MM.1S (cell line): ENCODE data around the gene SLC6A3.
"Not testable (repeated sequence)": the region's sequence is repeated elsewhere in the genome, so short reads cannot be mapped to it uniquely, and the experiment has no call there.

ENCODE experiments used
- DNase-seq: peaks from one replicate; pipeline ENCODE4 v3.0.0-alpha.2; 2015
- H2AFZ ChIP-seq: fragments of 300-600 bp; sonication (generic); 2 replicates; pipeline ENCODE4 v1.6.0; 2016; ENCODE audit warnings: antibody characterized with exemption, low read length
- H3F3A ChIP-seq: fragments of 300-600 bp; sonication (generic); 2 replicates; pipeline ENCODE4 v1.6.1; 2016; ENCODE audit warnings: mild to moderate bottlenecking, antibody characterized with exemption, low read length, moderate library complexity, mixed read lengths; ENCODE audit not compliant: insufficient read depth
- H3K27ac ChIP-seq: fragments of 300-600 bp; sonication (generic); 2 replicates; pipeline ENCODE4 v1.5.1; 2016; ENCODE audit warnings: mild to moderate bottlenecking, low read length
- H3K27me3 ChIP-seq: fragments of 300-600 bp; sonication (generic); replicated peaks from 2 replicates; pipeline ENCODE4 v1.6.0; 2016; ENCODE audit warnings: low read length; ENCODE audit not compliant: insufficient read depth
- H3K36me3 ChIP-seq: fragments of 300-600 bp; sonication (generic); replicated peaks from 2 replicates; pipeline ENCODE4 v1.6.1; 2016; ENCODE audit warnings: mild to moderate bottlenecking, low read length, mixed read lengths; ENCODE audit not compliant: insufficient read depth
- H3K4me1 ChIP-seq: fragments of 300-600 bp; sonication (generic); 2 replicates; pipeline ENCODE4 v1.6.1; 2016; ENCODE audit warnings: low read length, mixed read lengths
- H3K4me2 ChIP-seq: fragments of 300-600 bp; sonication (generic); 2 replicates; pipeline ENCODE4 v1.6.0; 2016; ENCODE audit warnings: low read depth, low read length
- H3K4me3 ChIP-seq: fragments of 300-600 bp; sonication (generic); 2 replicates; pipeline ENCODE4 v1.5.1; 2016; ENCODE audit warnings: low read length, mixed read lengths
- H3K79me2 ChIP-seq: fragments of 300-600 bp; sonication (generic); 2 replicates; pipeline ENCODE4 v1.6.1; 2016; ENCODE audit warnings: mixed run types, low read length, mixed read lengths
- H3K9ac ChIP-seq: fragments of 300-600 bp; sonication (generic); 2 replicates; pipeline ENCODE4 v1.6.1; 2016; ENCODE audit warnings: low read length, mixed read lengths
- H3K9me2 ChIP-seq: fragments of 300-600 bp; sonication (generic); replicated peaks from 2 replicates; pipeline ENCODE4 v1.6.1; 2016; ENCODE audit warnings: mild to moderate bottlenecking, low read length, mixed read lengths; ENCODE audit not compliant: insufficient read depth
- H3K9me3 ChIP-seq: fragments of 300-600 bp; sonication (generic); replicated peaks from 2 replicates; pipeline ENCODE4 v1.6.1; 2016; ENCODE audit warnings: mild to moderate bottlenecking, low read length, mixed read lengths; ENCODE audit not compliant: insufficient read depth
- H4K20me1 ChIP-seq: fragments of 300-600 bp; sonication (generic); 2 replicates; pipeline ENCODE4 v1.6.1; 2016; ENCODE audit warnings: mild to moderate bottlenecking, low read length, moderate library complexity, mixed read lengths; ENCODE audit not compliant: insufficient read depth
- EZH2 ChIP-seq: fragments of 300-600 bp; sonication (generic); optimal IDR thresholded peaks from 2 replicates; pipeline ENCODE3; 2017; ENCODE audit warnings: low read depth, mild to moderate bottlenecking, antibody characterized with exemption, low read length, mixed read lengths
- EZH2phosphoT487 ChIP-seq: fragments of 300-600 bp; sonication (generic); IDR thresholded peaks from 2 replicates; pipeline ENCODE4 v1.6.1; 2018; ENCODE audit warnings: antibody characterized with exemption, low read length
- TF ChIP-seq, protein P1 (sequence below): fragments of 300-600 bp; sonication (generic); IDR thresholded peaks from 2 replicates; pipeline ENCODE4 v1.5.1; 2016; ENCODE audit warnings: antibody characterized with exemption, low read length, mixed read lengths

The SLC6A3 gene

DNA sequence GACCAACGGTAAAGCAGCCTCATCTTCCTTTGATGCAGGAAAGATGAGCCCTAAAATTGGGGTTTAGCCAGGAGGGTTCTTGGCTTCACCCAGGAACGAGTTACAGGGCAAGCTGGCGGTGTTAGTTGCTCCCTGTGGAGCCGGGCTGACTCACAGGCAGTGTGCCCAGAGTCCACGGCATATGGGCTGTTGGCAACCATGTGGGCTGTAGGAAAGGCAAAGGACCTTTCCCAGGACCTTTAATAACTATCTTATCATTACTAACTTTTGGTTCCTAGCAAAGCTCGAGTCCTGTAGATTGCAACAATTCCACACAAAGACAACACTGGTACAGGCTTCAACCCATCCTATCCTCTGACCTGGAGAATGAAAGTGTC, 70.6 kb downstream of the SLC6A3 start:
- H2AFZ ChIP-seq = no peak overlapping the region
- DNase-seq = no peak
- no peaks in the 10 kb centered on the region for H3K36me3 ChIP-seq
- H3K4me2 ChIP-seq = no peak overlapping the region
- H4K20me1 ChIP-seq = no peaks in the 10 kb centered on the region
- H3K4me3 ChIP-seq = no peak overlapping the region
- H3K9me3 ChIP-seq = no peaks in the 10 kb centered on the region
- TF ChIP-seq EZH2 = no peak
- TF ChIP-seq, protein P1, sequence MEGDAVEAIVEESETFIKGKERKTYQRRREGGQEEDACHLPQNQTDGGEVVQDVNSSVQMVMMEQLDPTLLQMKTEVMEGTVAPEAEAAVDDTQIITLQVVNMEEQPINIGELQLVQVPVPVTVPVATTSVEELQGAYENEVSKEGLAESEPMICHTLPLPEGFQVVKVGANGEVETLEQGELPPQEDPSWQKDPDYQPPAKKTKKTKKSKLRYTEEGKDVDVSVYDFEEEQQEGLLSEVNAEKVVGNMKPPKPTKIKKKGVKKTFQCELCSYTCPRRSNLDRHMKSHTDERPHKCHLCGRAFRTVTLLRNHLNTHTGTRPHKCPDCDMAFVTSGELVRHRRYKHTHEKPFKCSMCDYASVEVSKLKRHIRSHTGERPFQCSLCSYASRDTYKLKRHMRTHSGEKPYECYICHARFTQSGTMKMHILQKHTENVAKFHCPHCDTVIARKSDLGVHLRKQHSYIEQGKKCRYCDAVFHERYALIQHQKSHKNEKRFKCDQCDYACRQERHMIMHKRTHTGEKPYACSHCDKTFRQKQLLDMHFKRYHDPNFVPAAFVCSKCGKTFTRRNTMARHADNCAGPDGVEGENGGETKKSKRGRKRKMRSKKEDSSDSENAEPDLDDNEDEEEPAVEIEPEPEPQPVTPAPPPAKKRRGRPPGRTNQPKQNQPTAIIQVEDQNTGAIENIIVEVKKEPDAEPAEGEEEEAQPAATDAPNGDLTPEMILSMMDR = no peak
- no peak for TF ChIP-seq EZH2phosphoT487
- H3K27me3 ChIP-seq = no peaks in the 10 kb centered on the region
- no peaks in the 10 kb centered on the region for H3K79me2 ChIP-seq
- no peaks in the 10 kb centered on the region for H3K9me2 ChIP-seq
- H3F3A ChIP-seq = no peaks in the 10 kb centered on the region
- H3K27ac ChIP-seq = no peak overlapping the region
- H3K4me1 ChIP-seq = no peaks in the 10 kb centered on the region
- H3K9ac ChIP-seq = no peak overlapping the region

DNA sequence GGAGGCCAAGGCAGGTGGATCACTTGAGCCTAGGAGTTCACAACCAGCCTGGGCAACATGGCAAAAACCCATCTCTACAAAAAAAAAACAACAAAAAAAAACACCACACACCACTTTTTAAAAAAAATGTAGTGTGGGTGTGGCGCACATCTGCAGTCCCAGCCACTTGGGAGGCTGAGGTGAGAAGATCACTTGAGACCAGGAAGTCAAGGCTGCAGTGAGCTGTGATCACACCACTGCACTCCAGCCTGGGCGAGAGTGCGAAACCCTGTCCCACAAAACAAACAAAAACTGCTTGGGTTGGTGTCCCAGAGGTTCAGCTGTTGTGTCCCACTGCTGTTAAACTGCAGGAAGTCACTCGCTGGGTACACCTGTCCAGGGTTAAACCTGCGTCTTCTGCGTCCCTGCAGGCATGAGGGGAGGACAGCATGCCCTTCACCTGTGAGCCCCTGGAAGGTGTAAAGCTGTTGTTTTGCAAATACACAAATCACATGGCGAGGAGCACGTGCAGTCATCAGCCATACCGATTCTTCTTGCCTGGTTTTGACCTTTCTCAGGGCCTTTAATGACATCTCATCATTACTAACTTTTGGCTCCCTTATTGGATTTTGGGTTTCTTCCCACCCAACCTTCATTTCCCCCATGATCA, 71.1 kb downstream of the SLC6A3 start:
- Histone ChIP-seq H2AFZ (no peak overlapping the region), H3K27ac (no peak overlapping the region), H3K4me1 (no peaks in the 10 kb centered on the region), H3K4me3 (no peak overlapping the region), H3K9me3 (no peaks in the 10 kb centered on the region), H3K4me2 (no peak overlapping the region), H3F3A (no peaks in the 10 kb centered on the region), H3K9ac (no peak overlapping the region), H3K27me3 (no peaks in the 10 kb centered on the region), H4K20me1 (no peaks in the 10 kb centered on the region), H3K36me3 (no peaks in the 10 kb centered on the region), H3K9me2 (no peaks in the 10 kb centered on the region), H3K79me2 (no peaks in the 10 kb centered on the region)
- no peak for DNase-seq
- TF ChIP-seq, protein P1 = no peak
- TF ChIP-seq EZH2 = no peak
- TF ChIP-seq EZH2phosphoT487 = no peak

DNA sequence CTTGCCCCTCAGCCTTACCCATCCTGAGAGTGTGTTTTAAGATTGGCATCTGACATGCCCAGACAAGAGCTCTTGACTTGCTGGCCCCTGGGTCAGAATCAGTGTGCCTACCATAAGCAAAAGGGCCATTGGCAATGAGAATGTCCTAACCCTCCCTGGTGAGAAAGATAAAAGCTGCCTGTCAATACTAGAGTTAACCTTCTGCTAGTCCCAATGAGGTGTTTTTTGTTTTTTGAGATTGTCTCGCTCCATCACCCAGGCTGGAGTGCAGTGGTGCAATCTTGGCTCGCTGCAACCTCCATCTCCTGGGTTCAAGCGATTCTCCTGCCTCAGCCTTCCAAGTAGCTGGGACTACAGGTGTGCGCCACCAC, 73.3 kb downstream of the SLC6A3 start:
- not testable (repeated sequence) for H3K27ac ChIP-seq, H3K4me3 ChIP-seq, H3K36me3 ChIP-seq, H3K4me1 ChIP-seq, H3K27me3 ChIP-seq, H3K9ac ChIP-seq, DNase-seq, H3K79me2 ChIP-seq, H4K20me1 ChIP-seq, H3K9me2 ChIP-seq, H3K9me3 ChIP-seq, H2AFZ ChIP-seq, H3K4me2 ChIP-seq, H3F3A ChIP-seq

DNA sequence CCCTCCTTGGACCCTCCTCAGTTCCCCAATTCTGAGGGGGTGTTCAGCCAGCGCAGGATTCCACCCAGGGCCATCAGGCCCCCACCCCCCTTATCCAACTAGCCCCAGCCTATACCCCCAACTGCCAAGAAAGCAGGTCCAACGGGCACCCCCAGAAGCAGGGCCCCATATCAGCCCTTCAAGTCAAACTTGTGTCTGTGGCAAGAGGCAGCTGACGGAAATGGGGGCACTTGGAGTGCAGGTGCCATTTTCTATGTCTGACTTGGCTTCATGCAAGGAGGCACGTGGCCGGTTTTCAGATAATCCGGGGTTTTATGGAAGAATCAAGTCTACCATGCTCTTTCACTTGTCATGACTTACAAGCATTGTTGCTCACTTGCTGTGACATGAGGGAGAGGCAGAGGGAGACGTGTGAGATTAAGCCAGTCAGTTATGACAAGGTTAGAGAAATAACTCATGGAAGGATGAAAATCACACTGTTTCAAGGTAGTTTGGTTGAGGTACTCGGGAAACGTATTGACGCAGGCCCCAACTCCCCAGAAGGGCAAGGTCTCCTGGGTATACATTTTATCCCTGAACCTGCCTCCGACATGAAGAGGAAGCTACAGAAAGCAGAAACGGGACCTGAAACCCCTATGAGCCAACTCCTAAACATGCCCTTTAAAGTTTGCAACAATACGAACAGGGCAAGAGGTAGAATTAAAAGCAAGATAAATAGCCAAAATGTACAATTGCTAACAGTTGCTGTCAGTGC, 73.8 kb downstream of the SLC6A3 start:
- H3K4me3 ChIP-seq = no peak overlapping the region
- no peaks in the 10 kb centered on the region for H3K4me1 ChIP-seq
- H3K79me2 ChIP-seq = no peaks in the 10 kb centered on the region
- H3K9ac ChIP-seq = no peak overlapping the region
- TF ChIP-seq, protein P1 = no peak
- TF ChIP-seq EZH2 (no peak), EZH2phosphoT487 (no peak)
- H2AFZ ChIP-seq = no peak overlapping the region
- no peaks in the 10 kb centered on the region for H3K36me3 ChIP-seq
- no peak overlapping the region for H3K27ac ChIP-seq
- no peaks in the 10 kb centered on the region for H3K9me3 ChIP-seq
- H3K9me2 ChIP-seq = no peaks in the 10 kb centered on the region
- no peaks in the 10 kb centered on the region for H3F3A ChIP-seq
- no peak for DNase-seq
- peaks cover 8% of the 10 kb centered on the region; the same call in 1 of the 2 replicates for H3K27me3 ChIP-seq
- H3K4me2 ChIP-seq = no peak overlapping the region
- H4K20me1 ChIP-seq = no peaks in the 10 kb centered on the region
